CD14-positive monocyte (primary cell): ENCODE data around the gene CHTOP. TPM values are rescaled to one million over a fixed set of nuclear protein-coding genes. Genes with fewer than 3 reads are reported as not detected.

Experiments
- DNase-seq, 3 donors: peaks; one replicate each; pipeline ENCODE4 v3.0.0-alpha.2; 2011 to 2022
- H2AFZ ChIP-seq: 2 replicates; pipeline ENCODE4 v1.6.0; 2012; ENCODE audit warnings: mild to moderate bottlenecking, low read depth, low read length, inconsistent platforms; ENCODE audit not compliant: insufficient read depth, poor library complexity, severe bottlenecking
- H3K27ac ChIP-seq, 2 donors: 1 replicate in 1 of 2; 2 replicates in 1 of 2; pipeline ENCODE4 v1.5.1; 2012 to 2013; ENCODE audit warnings: low read length in 2 of 2, control low read depth in 1 of 2, inconsistent platforms in 1 of 2, low read depth in 1 of 2, mild to moderate bottlenecking in 1 of 2
- H3K27me3 ChIP-seq, 2 donors: one replicate each; pipeline versions ENCODE4 v1.6.0 to v1.6.1; 2011 to 2013; ENCODE audit warnings: low read length in 2 of 2; ENCODE audit not compliant: control insufficient read depth in 2 of 2, insufficient read depth in 2 of 2
- H3K36me3 ChIP-seq, 2 donors: replicated peaks in 1 of 2; 1 replicate in 1 of 2; 2 replicates in 1 of 2; pipeline versions ENCODE4 v1.5.1 to v1.6.1; 2012 to 2013; ENCODE audit warnings: low read length in 2 of 2, control low read depth in 1 of 2, inconsistent platforms in 1 of 2, mild to moderate bottlenecking in 1 of 2; ENCODE audit not compliant: insufficient read depth in 2 of 2, control insufficient read depth in 1 of 2
- H3K4me1 ChIP-seq, 2 donors: 1 replicate in 1 of 2; 2 replicates in 1 of 2; pipeline versions ENCODE4 v1.5.1 to v1.6.1; 2012 to 2013; ENCODE audit warnings: low read length in 2 of 2, control low read depth in 1 of 2, inconsistent platforms in 1 of 2, mild to moderate bottlenecking in 1 of 2, moderate library complexity in 1 of 2; ENCODE audit not compliant: insufficient read depth in 2 of 2, control insufficient read depth in 1 of 2
- H3K4me2 ChIP-seq: replicated peaks from 2 replicates; pipeline ENCODE3; 2012; ENCODE audit warnings: low read length, moderate library complexity, mild to moderate bottlenecking; ENCODE audit not compliant: poor library complexity, severe bottlenecking; ENCODE audit errors: extremely low read depth
- H3K4me3 ChIP-seq, 3 experiments: fragments of 200-600 bp in 1 of 3; sonication (generic) in 1 of 3; replicated peaks in 1 of 3; 1 replicate in 2 of 3; 2 replicates in 1 of 3; pipeline ENCODE4 v1.5.1; 2011 to 2013; ENCODE audit warnings: low read length in 3 of 3, mild to moderate bottlenecking in 3 of 3, control low read depth in 2 of 3, low read depth in 2 of 3, inconsistent platforms in 1 of 3, moderate library complexity in 1 of 3
- H3K79me2 ChIP-seq: 2 replicates; pipeline ENCODE4 v1.6.0; 2012; ENCODE audit warnings: mild to moderate bottlenecking, control low read depth, inconsistent platforms, low read length, moderate library complexity; ENCODE audit not compliant: insufficient read depth
- H3K9ac ChIP-seq: 2 replicates; pipeline ENCODE4 v1.6.0; 2017; ENCODE audit warnings: low read length, mild to moderate bottlenecking; ENCODE audit not compliant: insufficient read depth, poor library complexity, severe bottlenecking
- H3K9me3 ChIP-seq, 2 donors: replicated peaks in 1 of 2; 1 replicate in 1 of 2; 2 replicates in 1 of 2; pipeline versions ENCODE4 v1.5.1 to v1.6.1; 2012 to 2013; ENCODE audit warnings: low read length in 2 of 2, control low read depth in 1 of 2; ENCODE audit not compliant: control insufficient read depth in 1 of 2, insufficient read depth in 1 of 2
- H4K20me1 ChIP-seq: 2 replicates; pipeline ENCODE4 v1.6.0; 2012; ENCODE audit warnings: mild to moderate bottlenecking, low read length, control low read depth, moderate library complexity; ENCODE audit not compliant: insufficient read depth
- H3K27ac Mint-ChIP-seq, 7 donors: one replicate each; pipeline ENCODE4 v1.8.0; 2020; ENCODE audit warnings: mild to moderate bottlenecking in 7 of 7, mixed read lengths in 7 of 7, moderate library complexity in 6 of 7, inconsistent platforms in 2 of 7
- H3K27me3 Mint-ChIP-seq, 3 donors: one replicate each; pipeline ENCODE4 v1.8.0; 2021 to 2022; ENCODE audit warnings: low read depth in 3 of 3, mild to moderate bottlenecking in 3 of 3, mixed read lengths in 3 of 3, moderate library complexity in 3 of 3, inconsistent platforms in 1 of 3
- H3K36me3 Mint-ChIP-seq, 2 donors: one replicate each; pipeline ENCODE4 v1.8.0; 2020; ENCODE audit warnings: mixed read lengths in 2 of 2, inconsistent platforms in 1 of 2, mild to moderate bottlenecking in 1 of 2
- H3K4me1 Mint-ChIP-seq: one replicate; pipeline ENCODE4 v1.8.0; 2020; ENCODE audit warnings: mild to moderate bottlenecking, mixed read lengths
- H3K4me3 Mint-ChIP-seq, 2 donors: one replicate each; pipeline ENCODE4 v1.8.0; 2020; ENCODE audit warnings: mild to moderate bottlenecking in 2 of 2, mixed read lengths in 2 of 2, moderate library complexity in 1 of 2
- H3K9me3 Mint-ChIP-seq, 7 donors: one replicate each; pipeline ENCODE4 v1.8.0; 2020 to 2022; ENCODE audit warnings: mixed read lengths in 7 of 7, mild to moderate bottlenecking in 6 of 7, moderate library complexity in 6 of 7, inconsistent platforms in 2 of 7
- CTCF ChIP-seq: fragments of 200-600 bp; IDR thresholded peaks from one replicate; pipeline ENCODE4 v1.8.0; 2022; ENCODE audit warnings: antibody characterized with exemption, mild to moderate bottlenecking
- WGBS: methylation state at CpG from one replicate; pipeline ENCODE4 v1.1.5; 2013; ENCODE audit warnings: missing lambda C conversion rate; ENCODE audit not compliant: insufficient coverage; 5-methylcytosine and 5-hydroxymethylcytosine counted together
- intact Hi-C, 2 donors: fragments of 100-400 bp; cut with micrococcal nuclease; formaldehyde crosslinking; loops; one replicate each; pipeline versions ENCODE4 v1.15.0 to v1.15.1; 2023
- polyA plus RNA-seq, 3 donors: library from polyadenylated mRNA; depleted of rRNA in 1 of 3; unstranded in 2 of 3; stranded (reverse) in 1 of 3; fragments of 300-500 nt in 2 of 3; fragments of >200 nt in 1 of 3; fragmentation: Illumina TruSeq in 2 of 3; gene quantifications; 1 replicate in 2 of 3; 2 replicates in 1 of 3; pipeline ENCODE4 v1.2.3, GENCODE V29; 2012 to 2021

Gene CHTOP
- polyA plus RNA-seq, 3 donors = 28.1 to 56.2 (median 38.2) TPM

DNA sequence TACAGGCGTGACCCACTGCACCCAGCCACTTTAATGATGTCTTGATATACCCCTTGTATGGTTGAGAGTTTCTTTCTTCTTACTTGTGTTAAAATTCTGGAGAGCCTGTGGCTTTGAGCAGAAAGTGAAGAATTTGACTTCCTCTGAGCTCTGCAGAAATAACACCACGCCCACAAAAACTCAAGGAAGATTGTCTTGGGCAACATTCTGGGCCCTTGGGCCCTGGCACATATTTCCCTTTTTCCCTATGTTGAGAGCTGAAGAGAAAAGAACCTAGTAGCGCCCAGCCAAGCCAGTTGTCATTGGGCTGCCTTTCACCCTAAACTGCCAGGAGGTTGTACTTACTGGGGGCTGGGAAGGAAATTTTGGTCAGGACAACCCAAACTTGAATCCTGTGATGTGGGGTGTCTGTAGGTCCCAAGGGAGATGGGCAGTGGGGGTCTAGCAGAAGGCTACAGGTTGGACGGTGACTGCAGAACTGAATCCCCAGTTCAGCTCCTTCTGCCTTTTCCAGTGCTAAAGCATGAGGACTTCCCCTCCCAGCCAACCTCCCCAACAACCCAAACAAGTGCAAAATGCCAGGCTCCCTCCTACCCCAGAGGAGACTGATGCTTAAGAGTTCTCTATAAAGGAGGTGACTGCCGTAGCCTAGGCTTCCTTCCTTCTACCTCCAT is 12.9 kb downstream of the CHTOP start:
- Histone ChIP-seq H3K4me2 (peak overlapping the region; percentile 72), H3K4me3 (peak overlapping the region in 1 of 3 experiments; percentile 64), H3K79me2 (peaks cover 40% of the 10 kb centered on the region), H3K4me1 (peaks cover 29 to 35% of the 10 kb centered on the region in 2 donors), H3K27me3 (no peaks in the 10 kb centered on the region), H3K9ac (no peak overlapping the region), H3K9me3 (no peaks in the 10 kb centered on the region), H4K20me1 (peaks cover 37% of the 10 kb centered on the region), H3K27ac (peak overlapping the region; percentile 53 to 78), H3K36me3 (peaks cover 40 to 46% of the 10 kb centered on the region in 2 donors), H2AFZ (no peak overlapping the region)
- peak overlapping the region; percentile 73 to 91 (median 83) for H3K27ac Mint-ChIP-seq
- peak overlapping the region; percentile 6 to 72 for H3K4me3 Mint-ChIP-seq
- WGBS = no CpG with 5 or more reads among the region's 5 CpGs
- intact Hi-C loops = no loop called here
- H3K27me3 Mint-ChIP-seq = peaks cover 0 to 2% (median 2%) of the 10 kb centered on the region in 3 donors
- H3K4me1 Mint-ChIP-seq = peaks cover 46% of the 10 kb centered on the region
- peaks cover 0 to 2% (median 0%) of the 10 kb centered on the region in 7 donors for H3K9me3 Mint-ChIP-seq
- DNase-seq = peak; percentile 54 to 73 (median 68)
- peaks cover 46 to 49% of the 10 kb centered on the region in 2 donors for H3K36me3 Mint-ChIP-seq
- no peak for TF ChIP-seq CTCF

GRCh38 chr1:153647346-153647714 is 13.5 kb downstream of the CHTOP start:
- H3K4me3 Mint-ChIP-seq = peak overlapping the region in 1 of 2 donors; percentile 72
- Histone ChIP-seq H3K36me3 (peaks cover 34 to 41% of the 10 kb centered on the region in 2 donors), H3K27ac (peak overlapping the region; percentile 53 to 78), H4K20me1 (peaks cover 31% of the 10 kb centered on the region), H2AFZ (no peak overlapping the region), H3K4me1 (peaks cover 29 to 35% of the 10 kb centered on the region in 2 donors), H3K9me3 (no peaks in the 10 kb centered on the region), H3K79me2 (peaks cover 36% of the 10 kb centered on the region), H3K4me2 (peak overlapping the region; percentile 72), H3K9ac (no peak overlapping the region), H3K4me3 (peak overlapping the region in 1 of 3 experiments; percentile 64), H3K27me3 (no peaks in the 10 kb centered on the region)
- H3K27me3 Mint-ChIP-seq = peaks cover 0 to 2% (median 2%) of the 10 kb centered on the region in 3 donors
- H3K9me3 Mint-ChIP-seq = peaks cover 0 to 2% (median 0%) of the 10 kb centered on the region in 7 donors
- DNase-seq = no peak
- peaks cover 41 to 44% of the 10 kb centered on the region in 2 donors for H3K36me3 Mint-ChIP-seq
- intact Hi-C loops = no loop called here
- no peak for TF ChIP-seq CTCF
- H3K27ac Mint-ChIP-seq = peak overlapping the region; percentile 14 to 91 (median 83)
- WGBS = 90% methylated on average over 2 of the region's 2 CpGs
- peaks cover 46% of the 10 kb centered on the region for H3K4me1 Mint-ChIP-seq
